ENCODE results near the gene TNFRSF1B. TPM values are rescaled to one million over a fixed set of nuclear protein-coding genes. Genes with fewer than 3 reads are reported as not detected.

The TNFRSF1B gene
- total and polyA plus RNA-seq, 9 of the 15 experiments (the other 6 are each of a cell fraction or from before 2014, with no cell fraction given), result 8.8 to 91.3 (median 36.0) TPM

DNA sequence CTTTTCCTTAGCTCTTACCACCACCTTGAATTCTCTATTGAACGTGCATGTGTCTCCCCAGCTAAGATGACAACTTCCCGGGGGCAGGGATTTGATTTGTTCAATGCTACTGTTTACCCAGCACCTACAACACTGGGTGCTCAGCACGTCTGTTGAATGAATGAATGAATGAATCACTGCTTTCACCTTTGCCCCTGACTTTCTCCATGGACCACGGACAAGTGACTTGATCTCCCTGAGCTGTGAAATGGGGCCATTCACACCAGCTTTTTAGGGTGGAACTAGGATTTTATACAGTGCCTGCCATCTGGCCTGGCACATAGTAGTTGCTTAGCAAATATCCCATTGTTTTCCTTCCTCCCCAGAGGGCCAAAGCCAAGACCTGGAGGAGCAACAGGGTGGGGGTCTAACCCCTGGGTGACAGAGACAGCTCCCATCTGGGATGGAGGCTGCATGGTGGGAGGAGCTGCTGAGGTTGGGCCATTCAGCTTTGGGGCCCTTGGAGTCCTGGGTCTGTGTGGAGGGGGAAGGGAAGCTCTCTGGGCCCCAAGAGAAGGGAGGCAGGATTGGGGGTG, 15.7 kb downstream of the TNFRSF1B start:
- H4K20me1 ChIP-seq (replicated peaks; ENCODE audit: control insufficient read depth, insufficient read depth, low read length), result peaks cover 50% of the 10 kb centered on the region
- no peak overlapping the region for H3K4me3 ChIP-seq
- intact Hi-C loops (cut with micrococcal nuclease), result no loop called here
- no peaks in the 10 kb centered on the region for H3K9me1 ChIP-seq (ENCODE audit: control insufficient read depth, insufficient read depth, low read length)
- WGBS (ENCODE audit: insufficient coverage, low coverage, missing lambda C conversion rate), result 42% methylated on average over 4 of the region's 4 CpGs
- no peaks in the 10 kb centered on the region for H3K9me3 ChIP-seq (replicated peaks; ENCODE audit: control insufficient read depth, insufficient read depth, low read depth, low read length)
- no TSS peak for BruUV-seq (replicated peaks)
- in situ Hi-C loops (cut with MboI), result no loop called here
- FAIRE-seq (peak; percentile 59), DNase-seq (ENCODE audit: extremely low read depth in 1 of 4, low spot score in 3 of 4) (peak in 1 of 4 experiments; percentile 39), ATAC-seq (peak; percentile 19; the same call in 2 of the 3 replicates)
- H3K9ac ChIP-seq (ENCODE audit: insufficient read depth in 1 of 2, low read depth in 2 of 2, low read length in 2 of 2), result no peak overlapping the region; a peak in 1 of 4 replicates
- no peak overlapping the region for H3K4me2 ChIP-seq (ENCODE audit: insufficient read depth, low read length)
- no peaks in the 10 kb centered on the region for H3K27me3 ChIP-seq (ENCODE audit: control insufficient read depth in 2 of 2, insufficient read depth in 2 of 2, low read length in 2 of 2)
- CTCF ChIA-PET (ENCODE audit: low intra/inter-chr PET ratio), result no interaction called here
- peaks cover 19% of the 10 kb centered on the region for H3K79me2 ChIP-seq (ENCODE audit: control insufficient read depth, insufficient read depth, low read length)
- no peak overlapping the region for H3K27ac ChIP-seq (ENCODE audit: extremely low read depth, low read depth, low read length)
- peaks cover 8 to 42% of the 10 kb centered on the region in 2 experiments; a peak in 3 of 5 replicates for H3K4me1 ChIP-seq (replicated peaks in 1 of 2; ENCODE audit: control insufficient read depth in 2 of 2, insufficient read depth in 2 of 2, low read length in 2 of 2)
- POLR2A ChIA-PET, result interaction anchor here (0.6 to 2.0 kb wide), 8 partner anchors 9 to 1502 kb away, joined by 3 to 8 read pairs (median 4); no protein-coding TSS in a partner anchor
- H2AFZ ChIP-seq (ENCODE audit: low read depth, low read length), result no peak overlapping the region
- peaks cover 16% of the 10 kb centered on the region; the same call in 2 of the 3 replicates for H3K36me3 ChIP-seq (ENCODE audit: control insufficient read depth, insufficient read depth, low read length)
- no peak for TF ChIP-seq MEIS2 (IDR thresholded peaks at IDR 0.05; ENCODE audit: partially characterized antibody)
- TF ChIP-seq CTBP1 (IDR thresholded peaks at IDR 0.05; ENCODE audit: borderline replicate concordance), result no peak; the same call in 1 of the 2 replicates
- no peak for TF ChIP-seq ZEB2 (IDR thresholded peaks at IDR 0.05)
- TF ChIP-seq, protein P1, sequence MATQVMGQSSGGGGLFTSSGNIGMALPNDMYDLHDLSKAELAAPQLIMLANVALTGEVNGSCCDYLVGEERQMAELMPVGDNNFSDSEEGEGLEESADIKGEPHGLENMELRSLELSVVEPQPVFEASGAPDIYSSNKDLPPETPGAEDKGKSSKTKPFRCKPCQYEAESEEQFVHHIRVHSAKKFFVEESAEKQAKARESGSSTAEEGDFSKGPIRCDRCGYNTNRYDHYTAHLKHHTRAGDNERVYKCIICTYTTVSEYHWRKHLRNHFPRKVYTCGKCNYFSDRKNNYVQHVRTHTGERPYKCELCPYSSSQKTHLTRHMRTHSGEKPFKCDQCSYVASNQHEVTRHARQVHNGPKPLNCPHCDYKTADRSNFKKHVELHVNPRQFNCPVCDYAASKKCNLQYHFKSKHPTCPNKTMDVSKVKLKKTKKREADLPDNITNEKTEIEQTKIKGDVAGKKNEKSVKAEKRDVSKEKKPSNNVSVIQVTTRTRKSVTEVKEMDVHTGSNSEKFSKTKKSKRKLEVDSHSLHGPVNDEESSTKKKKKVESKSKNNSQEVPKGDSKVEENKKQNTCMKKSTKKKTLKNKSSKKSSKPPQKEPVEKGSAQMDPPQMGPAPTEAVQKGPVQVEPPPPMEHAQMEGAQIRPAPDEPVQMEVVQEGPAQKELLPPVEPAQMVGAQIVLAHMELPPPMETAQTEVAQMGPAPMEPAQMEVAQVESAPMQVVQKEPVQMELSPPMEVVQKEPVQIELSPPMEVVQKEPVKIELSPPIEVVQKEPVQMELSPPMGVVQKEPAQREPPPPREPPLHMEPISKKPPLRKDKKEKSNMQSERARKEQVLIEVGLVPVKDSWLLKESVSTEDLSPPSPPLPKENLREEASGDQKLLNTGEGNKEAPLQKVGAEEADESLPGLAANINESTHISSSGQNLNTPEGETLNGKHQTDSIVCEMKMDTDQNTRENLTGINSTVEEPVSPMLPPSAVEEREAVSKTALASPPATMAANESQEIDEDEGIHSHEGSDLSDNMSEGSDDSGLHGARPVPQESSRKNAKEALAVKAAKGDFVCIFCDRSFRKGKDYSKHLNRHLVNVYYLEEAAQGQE (IDR thresholded peaks at IDR 0.05; ENCODE audit: borderline replicate concordance), result no peak
- TF ChIP-seq, protein P1 (CRISPR knock-in tag; IDR thresholded peaks at IDR 0.05; ENCODE audit: low read depth), result no peak
- no peak for TF ChIP-seq CSDE1 (IDR thresholded peaks at IDR 0.05)
- TF ChIP-seq, protein P2, sequence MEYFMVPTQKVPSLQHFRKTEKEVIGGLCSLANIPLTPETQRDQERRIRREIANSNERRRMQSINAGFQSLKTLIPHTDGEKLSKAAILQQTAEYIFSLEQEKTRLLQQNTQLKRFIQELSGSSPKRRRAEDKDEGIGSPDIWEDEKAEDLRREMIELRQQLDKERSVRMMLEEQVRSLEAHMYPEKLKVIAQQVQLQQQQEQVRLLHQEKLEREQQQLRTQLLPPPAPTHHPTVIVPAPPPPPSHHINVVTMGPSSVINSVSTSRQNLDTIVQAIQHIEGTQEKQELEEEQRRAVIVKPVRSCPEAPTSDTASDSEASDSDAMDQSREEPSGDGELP (CRISPR knock-in tag; IDR thresholded peaks at IDR 0.05; ENCODE audit: borderline replicate concordance), result no peak
- no peak for TF ChIP-seq NFE2 (IDR thresholded peaks at IDR 0.05; ENCODE audit: low read depth)
- TF ChIP-seq RBM25 (IDR thresholded peaks at IDR 0.05; ENCODE audit: low read depth, low read length, severe bottlenecking), result peak; percentile 30
- TF ChIP-seq DIDO1 (tag; IDR thresholded peaks at IDR 0.05; ENCODE audit: low read depth), result no peak
- no peak for TF ChIP-seq DPF2 (IDR thresholded peaks at IDR 0.05)
- TF ChIP-seq, protein P3, sequence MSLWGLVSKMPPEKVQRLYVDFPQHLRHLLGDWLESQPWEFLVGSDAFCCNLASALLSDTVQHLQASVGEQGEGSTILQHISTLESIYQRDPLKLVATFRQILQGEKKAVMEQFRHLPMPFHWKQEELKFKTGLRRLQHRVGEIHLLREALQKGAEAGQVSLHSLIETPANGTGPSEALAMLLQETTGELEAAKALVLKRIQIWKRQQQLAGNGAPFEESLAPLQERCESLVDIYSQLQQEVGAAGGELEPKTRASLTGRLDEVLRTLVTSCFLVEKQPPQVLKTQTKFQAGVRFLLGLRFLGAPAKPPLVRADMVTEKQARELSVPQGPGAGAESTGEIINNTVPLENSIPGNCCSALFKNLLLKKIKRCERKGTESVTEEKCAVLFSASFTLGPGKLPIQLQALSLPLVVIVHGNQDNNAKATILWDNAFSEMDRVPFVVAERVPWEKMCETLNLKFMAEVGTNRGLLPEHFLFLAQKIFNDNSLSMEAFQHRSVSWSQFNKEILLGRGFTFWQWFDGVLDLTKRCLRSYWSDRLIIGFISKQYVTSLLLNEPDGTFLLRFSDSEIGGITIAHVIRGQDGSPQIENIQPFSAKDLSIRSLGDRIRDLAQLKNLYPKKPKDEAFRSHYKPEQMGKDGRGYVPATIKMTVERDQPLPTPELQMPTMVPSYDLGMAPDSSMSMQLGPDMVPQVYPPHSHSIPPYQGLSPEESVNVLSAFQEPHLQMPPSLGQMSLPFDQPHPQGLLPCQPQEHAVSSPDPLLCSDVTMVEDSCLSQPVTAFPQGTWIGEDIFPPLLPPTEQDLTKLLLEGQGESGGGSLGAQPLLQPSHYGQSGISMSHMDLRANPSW (CRISPR knock-in tag; IDR thresholded peaks at IDR 0.05), result no peak
